Measurements from ENCODE around the gene CHCHD4. TPM values are rescaled to one million over a fixed set of nuclear protein-coding genes. Genes with fewer than 3 reads are reported as not detected.
"Not testable (repeated sequence)": the region's sequence is repeated elsewhere in the genome, so short reads cannot be mapped to it uniquely, and the experiment has no call there.

CHCHD4 gene
- total RNA-seq, 1 donor from 2014 or later: 20.7 TPM

DNA sequence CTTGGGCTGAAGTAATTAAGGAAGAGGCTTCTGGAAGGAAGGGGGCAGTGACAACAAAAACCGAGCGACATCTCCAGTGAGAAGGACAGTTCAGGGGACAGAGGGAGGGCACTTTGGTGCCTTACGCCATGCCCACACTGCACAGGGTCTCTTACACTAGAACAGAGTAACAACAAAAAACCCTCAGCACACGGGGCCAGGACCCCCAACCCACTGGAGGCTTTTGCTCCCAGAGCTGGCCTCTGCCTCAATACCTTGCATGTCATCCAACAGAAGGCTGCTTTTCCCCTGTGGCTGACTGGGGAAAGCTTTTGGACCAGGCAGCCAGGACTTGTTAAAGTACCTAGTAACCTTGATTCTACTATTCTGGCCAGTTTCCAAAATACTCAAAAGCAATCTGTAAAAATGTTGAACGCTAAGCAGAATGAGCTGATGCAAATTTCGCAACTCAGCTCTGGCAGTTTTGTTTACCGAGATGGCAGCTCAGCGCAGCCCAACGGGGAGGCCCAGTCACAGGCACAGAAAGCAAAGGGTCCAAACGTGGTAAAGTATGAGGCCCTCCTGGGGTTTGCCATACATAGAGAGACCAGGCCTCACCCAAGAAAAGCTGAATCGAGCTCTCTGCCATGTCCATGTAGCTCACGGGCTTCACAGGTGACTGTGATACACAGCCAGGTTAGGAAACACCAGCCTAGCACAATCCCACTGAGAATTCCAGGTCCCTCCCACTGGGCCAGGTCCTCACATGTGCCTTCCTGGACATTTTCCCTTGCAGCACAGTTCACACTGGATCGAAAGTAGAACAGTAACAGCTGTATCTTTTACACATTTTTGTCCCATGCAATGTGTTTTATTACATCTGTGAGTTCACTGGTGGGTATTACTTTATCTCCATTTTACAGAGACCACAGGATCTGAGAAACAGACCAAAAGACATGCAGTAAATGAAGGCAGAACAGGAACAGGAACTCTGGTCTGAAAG is 6.0 kb downstream of the CHCHD4 start:
- Histone ChIP-seq H3K4me3 (ENCODE audit: low read depth, low read length) (no peak overlapping the region), H3K27me3 (ENCODE audit: control insufficient read depth, insufficient read depth, low read length) (no peaks in the 10 kb centered on the region), H3K36me3 (ENCODE audit: control insufficient read depth, insufficient read depth, low read length) (peaks cover 1% of the 10 kb centered on the region)
- TF ChIP-seq, protein P1, sequence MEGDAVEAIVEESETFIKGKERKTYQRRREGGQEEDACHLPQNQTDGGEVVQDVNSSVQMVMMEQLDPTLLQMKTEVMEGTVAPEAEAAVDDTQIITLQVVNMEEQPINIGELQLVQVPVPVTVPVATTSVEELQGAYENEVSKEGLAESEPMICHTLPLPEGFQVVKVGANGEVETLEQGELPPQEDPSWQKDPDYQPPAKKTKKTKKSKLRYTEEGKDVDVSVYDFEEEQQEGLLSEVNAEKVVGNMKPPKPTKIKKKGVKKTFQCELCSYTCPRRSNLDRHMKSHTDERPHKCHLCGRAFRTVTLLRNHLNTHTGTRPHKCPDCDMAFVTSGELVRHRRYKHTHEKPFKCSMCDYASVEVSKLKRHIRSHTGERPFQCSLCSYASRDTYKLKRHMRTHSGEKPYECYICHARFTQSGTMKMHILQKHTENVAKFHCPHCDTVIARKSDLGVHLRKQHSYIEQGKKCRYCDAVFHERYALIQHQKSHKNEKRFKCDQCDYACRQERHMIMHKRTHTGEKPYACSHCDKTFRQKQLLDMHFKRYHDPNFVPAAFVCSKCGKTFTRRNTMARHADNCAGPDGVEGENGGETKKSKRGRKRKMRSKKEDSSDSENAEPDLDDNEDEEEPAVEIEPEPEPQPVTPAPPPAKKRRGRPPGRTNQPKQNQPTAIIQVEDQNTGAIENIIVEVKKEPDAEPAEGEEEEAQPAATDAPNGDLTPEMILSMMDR (IDR thresholded peaks at IDR 0.05; ENCODE audit: insufficient read depth, low read length, poor library complexity, severe bottlenecking): no peak
- no peak for DNase-seq (ENCODE audit: low read depth)

DNA sequence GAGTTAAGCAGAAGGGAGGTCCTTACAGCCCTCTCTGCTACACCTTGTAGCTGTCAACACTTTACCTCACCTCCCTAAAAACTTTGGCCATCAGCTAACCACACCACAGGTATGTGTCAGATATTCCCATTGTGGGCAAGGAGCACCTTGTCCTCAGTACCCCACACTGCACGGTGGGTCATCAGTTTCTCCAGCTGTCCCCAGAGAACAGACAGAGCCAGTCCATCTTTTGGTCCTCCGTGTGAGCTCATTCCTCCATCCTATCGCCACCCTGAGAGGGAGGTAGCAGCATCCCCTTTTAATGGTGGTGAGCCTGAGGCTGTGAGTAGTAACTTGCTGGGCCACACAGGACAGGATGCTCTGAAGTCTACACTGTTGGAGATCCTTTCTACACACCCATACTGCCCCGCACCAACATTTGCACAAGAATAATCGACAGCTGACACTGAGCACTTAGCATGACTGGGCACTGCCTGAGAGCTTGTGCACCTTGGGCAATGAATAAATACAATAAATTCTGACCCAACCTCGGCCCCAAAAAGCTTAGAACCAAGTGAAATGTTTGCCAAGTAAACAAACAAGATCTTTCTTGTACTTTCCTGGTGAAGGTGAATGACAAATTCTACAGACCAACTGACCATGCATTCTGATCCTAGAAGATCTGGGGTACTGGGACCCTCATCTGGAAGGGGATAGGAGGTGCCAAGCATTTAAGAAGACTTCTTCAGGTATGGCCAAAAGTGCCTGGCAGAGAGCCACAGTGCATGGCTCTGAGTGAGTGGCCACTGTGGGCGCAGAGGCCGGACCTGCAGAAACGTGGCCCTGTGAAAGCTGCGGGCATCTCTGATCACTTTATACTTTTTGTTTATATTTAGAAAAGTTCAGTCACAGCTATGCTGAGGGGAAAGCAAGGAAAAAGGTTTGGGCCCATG is 6.9 kb downstream of the CHCHD4 start:
- H3K27me3 ChIP-seq (ENCODE audit: control insufficient read depth, insufficient read depth, low read length): no peaks in the 10 kb centered on the region
- no peak for DNase-seq (ENCODE audit: low read depth)
- TF ChIP-seq, protein P1 (IDR thresholded peaks at IDR 0.05; ENCODE audit: insufficient read depth, low read length, poor library complexity, severe bottlenecking): no peak
- H3K36me3 ChIP-seq (ENCODE audit: control insufficient read depth, insufficient read depth, low read length): peaks cover 1% of the 10 kb centered on the region
- H3K4me3 ChIP-seq (ENCODE audit: low read depth, low read length): no peak overlapping the region

DNA sequence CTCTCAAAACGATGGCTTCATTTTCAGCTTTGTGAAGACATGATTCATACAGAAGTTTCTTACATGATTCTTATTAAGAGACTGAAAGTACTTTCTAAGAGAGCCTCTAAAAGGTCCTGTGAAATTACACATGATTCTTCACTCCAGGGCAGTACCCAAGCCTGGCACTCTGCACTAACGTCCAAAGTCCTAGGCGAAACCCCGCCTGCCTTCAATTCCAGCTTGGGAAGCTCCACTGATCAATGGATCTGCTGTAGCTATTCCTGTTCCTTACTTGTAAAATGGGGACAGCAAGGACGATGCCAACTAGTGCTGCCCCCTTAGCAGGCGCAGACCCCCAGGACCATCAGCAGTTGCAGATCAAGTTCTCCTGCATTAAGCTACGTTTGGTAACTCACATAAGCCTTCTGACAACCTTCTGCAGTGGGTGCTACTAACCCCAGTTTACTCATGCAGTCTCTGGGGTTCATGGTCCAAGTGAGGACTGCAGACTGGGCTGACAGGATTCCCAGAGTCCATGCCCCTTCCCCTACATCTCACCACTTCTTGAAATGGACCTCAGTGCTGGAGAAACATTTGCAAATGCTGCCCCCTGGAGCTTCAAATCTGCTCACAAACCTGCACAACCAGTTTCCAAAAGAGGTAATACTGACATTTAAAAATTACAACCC is 10.6 kb downstream of the CHCHD4 start:
- no peak for DNase-seq (ENCODE audit: low read depth)
- H3K36me3 ChIP-seq (ENCODE audit: control insufficient read depth, insufficient read depth, low read length): peaks cover 1% of the 10 kb centered on the region
- TF ChIP-seq, protein P1 (IDR thresholded peaks at IDR 0.05; ENCODE audit: insufficient read depth, low read length, poor library complexity, severe bottlenecking): no peak

DNA sequence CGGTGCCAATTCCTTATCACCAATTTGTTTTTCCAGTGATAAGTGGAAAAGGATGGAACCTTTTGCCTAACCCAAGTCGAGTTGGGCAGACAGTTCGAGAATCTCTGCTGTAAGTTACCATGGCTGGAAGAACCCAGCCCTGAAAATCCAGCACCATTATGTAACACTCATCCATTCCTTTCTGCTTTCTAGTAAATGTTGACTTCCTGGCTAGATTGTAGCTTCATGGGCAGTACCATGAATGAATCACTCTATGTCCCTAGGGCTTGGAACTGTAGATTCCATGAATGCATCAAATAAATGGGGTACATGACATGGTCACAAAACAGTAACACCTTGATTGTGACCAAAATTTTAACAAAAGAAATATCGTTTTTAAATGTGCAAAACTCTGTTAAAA is 14.0 kb downstream of the CHCHD4 start:
- no peak overlapping the region for H3K4me3 ChIP-seq (ENCODE audit: low read depth, low read length)
- TF ChIP-seq, protein P1 (IDR thresholded peaks at IDR 0.05; ENCODE audit: insufficient read depth, low read length, poor library complexity, severe bottlenecking): no peak
- DNase-seq (ENCODE audit: low read depth): no peak

More for the DNA sequence above, 10.6 kb downstream of the CHCHD4 start:
- Histone ChIP-seq H3K4me3 (ENCODE audit: low read depth, low read length) (no peak overlapping the region), H3K27me3 (ENCODE audit: control insufficient read depth, insufficient read depth, low read length) (no peaks in the 10 kb centered on the region)

DNA sequence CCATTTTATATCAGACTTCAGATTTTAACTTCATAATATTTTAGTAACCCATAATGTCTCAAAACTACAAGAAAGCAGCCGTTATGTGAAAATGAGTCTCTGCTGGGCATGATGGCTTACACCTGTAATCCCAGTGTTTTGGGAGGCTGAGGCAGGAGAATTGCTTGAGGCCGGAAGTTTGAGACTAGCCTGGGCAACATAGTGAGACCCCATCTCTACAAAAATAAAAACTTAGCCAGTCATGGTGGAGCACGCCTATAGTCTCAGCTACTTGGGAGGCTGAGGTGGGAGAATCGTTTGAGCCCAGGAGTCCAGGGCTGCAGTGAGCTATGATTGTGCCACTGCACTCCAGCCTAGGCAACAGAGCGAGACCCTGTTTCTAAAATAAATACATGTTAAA is 14.8 kb downstream of the CHCHD4 start:
- not testable (repeated sequence) for H3K27me3 ChIP-seq (ENCODE audit: control insufficient read depth, insufficient read depth, low read length); DNase-seq (ENCODE audit: low read depth); H3K4me3 ChIP-seq (ENCODE audit: low read depth, low read length); H3K36me3 ChIP-seq (ENCODE audit: control insufficient read depth, insufficient read depth, low read length)

More for the DNA sequence above, 14.0 kb downstream of the CHCHD4 start:
- H3K27me3 ChIP-seq (ENCODE audit: control insufficient read depth, insufficient read depth, low read length): no peaks in the 10 kb centered on the region
- H3K36me3 ChIP-seq (ENCODE audit: control insufficient read depth, insufficient read depth, low read length): peaks cover 1% of the 10 kb centered on the region

Data from kidney epithelial cell (primary cell).